ENCODE measurements around the gene RALGAPB. TPM values are rescaled to one million over a fixed set of nuclear protein-coding genes. Genes with fewer than 3 reads are reported as not detected.

RALGAPB gene
- polyA plus RNA-seq, 1 experiment, result 30.1 TPM

DNA sequence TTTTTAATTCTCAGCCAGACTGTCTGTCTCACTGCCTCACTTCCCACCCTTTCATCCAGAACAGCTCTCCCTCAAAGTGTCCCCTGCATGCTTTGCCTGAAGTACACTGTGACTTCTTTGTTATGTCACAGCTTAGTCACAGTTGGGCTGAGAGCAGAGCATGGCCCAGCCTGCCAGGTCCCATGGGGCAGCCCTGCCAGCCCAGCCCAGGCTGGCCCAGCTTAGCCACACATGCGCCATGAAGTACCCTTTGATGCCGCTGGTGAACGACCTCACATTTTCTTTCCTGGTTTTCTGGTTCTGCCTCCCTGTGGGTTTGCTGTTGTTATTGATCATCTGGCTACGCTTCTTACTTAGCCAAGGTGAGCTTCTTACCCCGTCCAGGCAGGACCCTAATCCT lies 108.4 kb downstream of the RALGAPB start, which contains the start of gene ADIG:
Gene ADIG (plus strand): TSS at position 185 of the 400 bp plus-strand sequence. CDS start 54 bp downstream, at position 239.
- TF ChIP-seq, protein P1, sequence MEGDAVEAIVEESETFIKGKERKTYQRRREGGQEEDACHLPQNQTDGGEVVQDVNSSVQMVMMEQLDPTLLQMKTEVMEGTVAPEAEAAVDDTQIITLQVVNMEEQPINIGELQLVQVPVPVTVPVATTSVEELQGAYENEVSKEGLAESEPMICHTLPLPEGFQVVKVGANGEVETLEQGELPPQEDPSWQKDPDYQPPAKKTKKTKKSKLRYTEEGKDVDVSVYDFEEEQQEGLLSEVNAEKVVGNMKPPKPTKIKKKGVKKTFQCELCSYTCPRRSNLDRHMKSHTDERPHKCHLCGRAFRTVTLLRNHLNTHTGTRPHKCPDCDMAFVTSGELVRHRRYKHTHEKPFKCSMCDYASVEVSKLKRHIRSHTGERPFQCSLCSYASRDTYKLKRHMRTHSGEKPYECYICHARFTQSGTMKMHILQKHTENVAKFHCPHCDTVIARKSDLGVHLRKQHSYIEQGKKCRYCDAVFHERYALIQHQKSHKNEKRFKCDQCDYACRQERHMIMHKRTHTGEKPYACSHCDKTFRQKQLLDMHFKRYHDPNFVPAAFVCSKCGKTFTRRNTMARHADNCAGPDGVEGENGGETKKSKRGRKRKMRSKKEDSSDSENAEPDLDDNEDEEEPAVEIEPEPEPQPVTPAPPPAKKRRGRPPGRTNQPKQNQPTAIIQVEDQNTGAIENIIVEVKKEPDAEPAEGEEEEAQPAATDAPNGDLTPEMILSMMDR (IDR thresholded peaks at IDR 0.05; ENCODE audit: low read depth, low read length), result no peak
- ChIA-PET POLR2A (no interaction called here), CTCF (no interaction called here)
- Histone ChIP-seq H3K4me3 (ENCODE audit: low read depth, low read length) (no peak within 1 kb of the TSS), H3K27me3 (ENCODE audit: control insufficient read depth, insufficient read depth, low read length) (peaks cover 17% of the 10 kb centered on the region), H3K9me3 (ENCODE audit: control insufficient read depth, insufficient read depth, low read length) (no peaks in the 10 kb centered on the region), H3K27ac (ENCODE audit: low read depth, low read length) (no peak within 1 kb of the TSS)
- no peak for DNase-seq (ENCODE audit: low read depth, low spot score)

DNA sequence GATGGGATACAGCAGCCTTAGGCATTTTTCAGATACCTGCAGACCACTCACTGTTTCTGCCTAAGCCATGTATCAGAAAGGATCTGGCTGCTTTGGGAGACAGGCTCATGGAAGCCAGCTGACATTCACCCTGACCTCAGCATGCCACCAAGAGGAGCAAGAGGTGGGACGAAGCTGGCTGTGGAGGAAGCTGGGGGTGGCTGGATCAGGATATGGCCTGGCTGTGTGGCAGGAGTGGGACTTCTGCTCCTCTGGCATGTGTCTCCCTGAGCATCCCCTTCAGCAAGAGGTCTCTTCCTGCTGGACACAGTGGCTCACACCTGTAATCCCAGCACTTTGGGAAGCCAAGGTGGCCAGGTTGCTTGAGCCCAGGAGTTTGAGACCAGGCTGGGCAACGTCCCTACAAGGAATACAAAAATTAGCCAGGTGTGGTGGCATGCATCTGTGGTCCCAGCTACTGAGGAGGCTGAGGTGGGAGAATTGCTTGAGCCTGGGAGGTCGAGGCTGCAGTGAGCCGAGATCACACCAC lies 109.3 kb downstream of the RALGAPB start:
- ChIA-PET CTCF (no interaction called here), POLR2A (no interaction called here)
- H3K27me3 ChIP-seq (ENCODE audit: control insufficient read depth, insufficient read depth, low read length), result peaks cover 19% of the 10 kb centered on the region
- H3K4me3 ChIP-seq (ENCODE audit: low read depth, low read length), result no peak overlapping the region
- TF ChIP-seq, protein P1 (IDR thresholded peaks at IDR 0.05; ENCODE audit: low read depth, low read length), result no peak
- no peak overlapping the region for H3K27ac ChIP-seq (ENCODE audit: low read depth, low read length)
- H3K9me3 ChIP-seq (ENCODE audit: control insufficient read depth, insufficient read depth, low read length), result no peaks in the 10 kb centered on the region
- DNase-seq (ENCODE audit: low read depth, low spot score), result no peak

DNA sequence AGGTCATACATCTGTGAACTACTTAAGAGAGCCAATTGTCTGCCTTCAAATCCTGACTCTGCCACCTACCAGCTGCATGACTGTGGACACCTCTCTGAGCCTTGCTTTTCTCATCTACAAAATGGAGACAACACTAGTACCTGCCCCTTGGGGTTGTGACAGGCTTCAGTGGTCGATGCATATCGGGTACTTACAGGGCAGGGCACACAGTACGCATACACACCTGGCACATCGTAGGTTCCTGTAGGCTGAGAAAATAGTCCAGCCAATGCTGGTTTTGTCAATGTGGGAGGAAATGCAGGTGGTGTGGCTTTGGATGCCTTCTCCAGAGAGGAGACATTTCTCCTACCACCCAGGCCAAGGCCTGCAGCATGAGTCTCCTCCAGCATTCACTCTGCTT lies 110.7 kb downstream of the RALGAPB start:
- DNase-seq (ENCODE audit: low read depth, low spot score), result no peak
- peaks cover 19% of the 10 kb centered on the region for H3K27me3 ChIP-seq (ENCODE audit: control insufficient read depth, insufficient read depth, low read length)
- H3K9me3 ChIP-seq (ENCODE audit: control insufficient read depth, insufficient read depth, low read length), result no peaks in the 10 kb centered on the region
- TF ChIP-seq, protein P1 (IDR thresholded peaks at IDR 0.05; ENCODE audit: low read depth, low read length), result no peak
- no peak overlapping the region for H3K27ac ChIP-seq (ENCODE audit: low read depth, low read length)
- H3K4me3 ChIP-seq (ENCODE audit: low read depth, low read length), result no peak overlapping the region
- ChIA-PET POLR2A (no interaction called here), CTCF (no interaction called here)

DNA sequence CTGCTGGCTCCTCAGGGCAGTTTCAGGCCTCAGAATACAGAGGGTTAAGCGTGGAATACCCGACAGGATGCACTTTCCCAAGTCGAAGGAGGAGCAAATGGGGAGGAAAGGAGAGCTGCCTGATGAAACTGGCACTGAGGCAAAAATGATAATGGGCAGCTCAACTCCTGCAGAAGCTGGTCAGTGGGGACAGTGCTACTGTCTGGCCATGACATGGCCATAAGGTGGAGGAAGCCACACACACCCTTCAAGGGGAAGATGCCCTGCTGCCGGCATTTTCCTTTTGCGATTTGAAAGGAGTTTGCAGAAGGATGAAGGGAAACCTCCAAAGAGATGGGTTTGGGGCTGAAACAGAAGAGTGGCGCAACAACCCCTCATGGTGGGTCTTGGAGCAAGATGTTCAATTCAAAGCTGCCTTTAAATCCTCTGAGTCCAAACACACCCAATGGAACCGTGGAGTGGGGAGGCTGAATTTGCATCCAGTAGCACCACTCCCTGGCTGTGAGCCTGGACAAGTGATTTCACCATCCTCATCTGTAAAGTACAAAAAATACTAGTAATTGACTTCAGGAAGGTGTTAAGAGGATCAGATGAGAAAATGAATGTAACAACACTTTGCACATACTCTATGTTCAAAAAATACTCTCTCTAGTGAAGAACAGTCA lies 111.6 kb downstream of the RALGAPB start:
- Histone ChIP-seq H3K27ac (ENCODE audit: low read depth, low read length) (no peak overlapping the region), H3K27me3 (ENCODE audit: control insufficient read depth, insufficient read depth, low read length) (peaks cover 19% of the 10 kb centered on the region), H3K4me3 (ENCODE audit: low read depth, low read length) (no peak overlapping the region), H3K9me3 (ENCODE audit: control insufficient read depth, insufficient read depth, low read length) (no peaks in the 10 kb centered on the region)
- ChIA-PET POLR2A (no interaction called here), CTCF (no interaction called here)
- no peak for DNase-seq (ENCODE audit: low read depth, low spot score)
- TF ChIP-seq, protein P1 (IDR thresholded peaks at IDR 0.05; ENCODE audit: low read depth, low read length), result no peak

DNA sequence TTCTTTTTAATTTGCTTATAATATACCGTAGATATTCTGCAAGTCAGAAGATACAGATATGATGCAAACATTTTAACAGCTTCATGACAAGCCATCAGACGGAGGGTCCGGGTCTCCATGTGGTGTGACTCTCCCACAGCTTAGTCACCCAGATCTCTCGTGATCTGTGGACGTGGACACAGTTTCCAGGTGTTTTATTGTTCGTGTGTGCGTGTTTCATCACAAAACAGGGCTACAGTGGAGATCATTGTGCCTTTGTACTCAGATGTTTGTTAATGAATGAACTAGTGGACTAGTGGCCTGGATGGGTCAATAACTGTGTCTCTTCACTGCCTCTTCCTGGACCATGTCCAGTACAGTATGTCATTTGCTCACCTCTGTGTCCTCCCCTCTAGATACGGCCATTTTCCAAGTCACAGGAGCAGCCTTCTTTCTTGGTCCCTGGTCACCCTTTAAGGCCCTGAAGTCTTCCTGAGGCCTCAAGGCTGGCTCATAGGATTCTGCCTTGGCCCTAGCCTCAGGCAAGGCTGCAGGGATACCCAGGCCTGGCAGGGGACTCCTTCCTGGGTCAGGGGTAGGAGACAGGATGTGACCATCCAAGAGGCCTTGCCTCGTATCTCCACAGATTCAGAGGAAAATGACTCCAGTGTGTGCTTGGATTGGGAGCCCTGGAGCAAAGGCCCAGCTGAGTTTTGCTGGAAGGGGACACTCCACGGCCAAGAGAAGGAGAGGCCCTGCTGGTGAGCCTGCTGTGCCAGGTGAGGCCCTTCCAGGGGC lies 112.9 kb downstream of the RALGAPB start:
- ChIA-PET CTCF (no interaction called here), POLR2A (no interaction called here)
- Histone ChIP-seq H3K27me3 (ENCODE audit: control insufficient read depth, insufficient read depth, low read length) (peaks cover 19% of the 10 kb centered on the region), H3K27ac (ENCODE audit: low read depth, low read length) (no peak overlapping the region), H3K9me3 (ENCODE audit: control insufficient read depth, insufficient read depth, low read length) (no peaks in the 10 kb centered on the region), H3K4me3 (ENCODE audit: low read depth, low read length) (no peak overlapping the region)
- DNase-seq (ENCODE audit: low read depth, low spot score), result no peak
- TF ChIP-seq, protein P1 (IDR thresholded peaks at IDR 0.05; ENCODE audit: low read depth, low read length), result no peak
